ENCODE measurements around the gene TBPL2.
A peak's percentile ranks its signal among the peaks of the same experiment; 100 is the strongest.

The TBPL2 gene

DNA sequence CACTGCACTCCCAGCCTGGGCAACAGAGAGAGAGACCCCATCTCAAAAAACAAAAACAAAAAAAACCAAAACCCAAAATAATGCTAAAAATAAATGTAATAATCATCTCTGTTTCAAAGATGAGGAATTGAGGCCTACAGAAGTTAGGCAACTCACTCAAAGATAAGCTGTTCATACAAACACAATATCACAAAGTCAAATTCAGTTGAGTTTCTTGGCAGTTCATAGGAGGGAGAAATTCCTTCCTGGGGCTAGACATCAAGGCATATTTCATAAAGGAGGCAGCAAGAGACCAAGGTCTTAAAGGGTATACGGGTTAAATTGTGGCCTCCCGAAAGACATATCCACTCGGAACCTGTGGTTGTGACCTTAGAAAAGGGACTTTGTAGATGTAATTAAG is 8.7 kb upstream of the TBPL2 start:
- no peak overlapping the region for H3K27ac ChIP-seq (ENCODE audit: extremely low read depth, low read depth, low read length)
- H3K9me3 ChIP-seq (ENCODE audit: control insufficient read depth, insufficient read depth, low read depth, low read length) = no peaks in the 10 kb centered on the region
- ChIA-PET CTCF (interaction anchor here (0.9 kb wide), 1 partner anchor 479 kb away, joined by 4 read pairs; no protein-coding TSS in a partner anchor), POLR2A (no interaction called here)
- H3K36me3 ChIP-seq (ENCODE audit: control insufficient read depth in 2 of 2, insufficient read depth in 1 of 2, low read length in 2 of 2) = no peaks in the 10 kb centered on the region
- no peak for TF ChIP-seq ZNF514 (tag by site-specific recombination; IDR thresholded peaks at IDR 0.05)
- TF ChIP-seq, protein P1, sequence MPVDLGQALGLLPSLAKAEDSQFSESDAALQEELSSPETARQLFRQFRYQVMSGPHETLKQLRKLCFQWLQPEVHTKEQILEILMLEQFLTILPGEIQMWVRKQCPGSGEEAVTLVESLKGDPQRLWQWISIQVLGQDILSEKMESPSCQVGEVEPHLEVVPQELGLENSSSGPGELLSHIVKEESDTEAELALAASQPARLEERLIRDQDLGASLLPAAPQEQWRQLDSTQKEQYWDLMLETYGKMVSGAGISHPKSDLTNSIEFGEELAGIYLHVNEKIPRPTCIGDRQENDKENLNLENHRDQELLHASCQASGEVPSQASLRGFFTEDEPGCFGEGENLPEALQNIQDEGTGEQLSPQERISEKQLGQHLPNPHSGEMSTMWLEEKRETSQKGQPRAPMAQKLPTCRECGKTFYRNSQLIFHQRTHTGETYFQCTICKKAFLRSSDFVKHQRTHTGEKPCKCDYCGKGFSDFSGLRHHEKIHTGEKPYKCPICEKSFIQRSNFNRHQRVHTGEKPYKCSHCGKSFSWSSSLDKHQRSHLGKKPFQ (tag by site-specific recombination; IDR thresholded peaks at IDR 0.05) = no peak
- no peak for TF ChIP-seq ZEB2 (tag by site-specific recombination; IDR thresholded peaks at IDR 0.05)
- TF ChIP-seq ZNF610 (tag by site-specific recombination; IDR thresholded peaks at IDR 0.05; ENCODE audit: borderline replicate concordance) = no peak
- no peak for TF ChIP-seq SETDB1 (IDR thresholded peaks at IDR 0.05; ENCODE audit: insufficient read length, low read length)
- no peak for TF ChIP-seq ZNF473 (tag by site-specific recombination; IDR thresholded peaks at IDR 0.05)
- TF ChIP-seq, protein P2, sequence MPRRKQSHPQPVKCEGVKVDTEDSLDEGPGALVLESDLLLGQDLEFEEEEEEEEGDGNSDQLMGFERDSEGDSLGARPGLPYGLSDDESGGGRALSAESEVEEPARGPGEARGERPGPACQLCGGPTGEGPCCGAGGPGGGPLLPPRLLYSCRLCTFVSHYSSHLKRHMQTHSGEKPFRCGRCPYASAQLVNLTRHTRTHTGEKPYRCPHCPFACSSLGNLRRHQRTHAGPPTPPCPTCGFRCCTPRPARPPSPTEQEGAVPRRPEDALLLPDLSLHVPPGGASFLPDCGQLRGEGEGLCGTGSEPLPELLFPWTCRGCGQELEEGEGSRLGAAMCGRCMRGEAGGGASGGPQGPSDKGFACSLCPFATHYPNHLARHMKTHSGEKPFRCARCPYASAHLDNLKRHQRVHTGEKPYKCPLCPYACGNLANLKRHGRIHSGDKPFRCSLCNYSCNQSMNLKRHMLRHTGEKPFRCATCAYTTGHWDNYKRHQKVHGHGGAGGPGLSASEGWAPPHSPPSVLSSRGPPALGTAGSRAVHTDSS (tag by site-specific recombination; IDR thresholded peaks at IDR 0.05) = no peak
- no peak for TF ChIP-seq ZNF529 (tag by site-specific recombination; IDR thresholded peaks at IDR 0.05; ENCODE audit: insufficient replicate concordance)
- TF ChIP-seq ZNF404 (tag by site-specific recombination; IDR thresholded peaks at IDR 0.05) = no peak
- TF ChIP-seq ZNF701 (tag by site-specific recombination; IDR thresholded peaks at IDR 0.05) = no peak
- TF ChIP-seq KLF8 (tag by site-specific recombination; IDR thresholded peaks at IDR 0.05) = no peak
- no peak for TF ChIP-seq SP7 (tag by site-specific recombination; IDR thresholded peaks at IDR 0.05)
- TF ChIP-seq, protein P3, sequence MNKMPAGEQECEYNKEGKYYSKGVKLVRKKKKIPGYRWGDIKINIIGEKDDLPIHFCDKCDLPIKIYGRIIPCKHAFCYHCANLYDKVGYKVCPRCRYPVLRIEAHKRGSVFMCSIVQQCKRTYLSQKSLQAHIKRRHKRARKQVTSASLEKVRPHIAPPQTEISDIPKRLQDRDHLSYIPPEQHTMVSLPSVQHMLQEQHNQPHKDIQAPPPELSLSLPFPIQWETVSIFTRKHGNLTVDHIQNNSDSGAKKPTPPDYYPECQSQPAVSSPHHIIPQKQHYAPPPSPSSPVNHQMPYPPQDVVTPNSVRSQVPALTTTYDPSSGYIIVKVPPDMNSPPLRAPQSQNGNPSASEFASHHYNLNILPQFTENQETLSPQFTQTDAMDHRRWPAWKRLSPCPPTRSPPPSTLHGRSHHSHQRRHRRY (tag by site-specific recombination; IDR thresholded peaks at IDR 0.05) = no peak
- no peak for TF ChIP-seq KLF7 (tag by site-specific recombination; IDR thresholded peaks at IDR 0.05; ENCODE audit: borderline replicate concordance)
- H3K4me1 ChIP-seq (ENCODE audit: control insufficient read depth, insufficient read depth, low read length) = peaks cover 18% of the 10 kb centered on the region
- no peak overlapping the region for H3K4me3 ChIP-seq (ENCODE audit: low read depth, low read length)

DNA sequence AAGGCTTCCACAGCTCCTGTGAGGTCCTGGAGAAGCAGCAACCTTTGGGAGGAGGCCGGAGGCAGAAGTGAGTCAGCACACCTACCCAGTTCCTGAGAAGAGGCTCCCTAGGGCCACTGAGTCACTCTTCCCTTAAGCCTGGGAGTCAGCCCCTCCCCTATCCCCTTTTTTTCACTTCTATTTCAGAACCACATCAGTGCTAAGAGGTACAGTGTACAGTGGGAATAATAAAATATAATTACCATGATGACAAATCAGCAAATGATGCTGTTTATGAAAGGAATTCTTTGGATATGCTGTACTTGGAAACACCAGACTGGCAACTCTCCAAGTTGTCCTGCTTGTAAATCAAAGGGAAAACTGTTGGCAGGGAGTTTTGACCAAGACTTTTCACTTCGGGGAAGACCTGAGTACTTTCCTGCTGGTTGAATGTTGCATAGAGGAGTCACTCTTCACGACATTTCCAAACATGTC is 7.8 kb upstream of the TBPL2 start:
- H3K27ac ChIP-seq (ENCODE audit: extremely low read depth, low read depth, low read length) = peak overlapping the region; percentile 37
- ChIA-PET POLR2A (no interaction called here), CTCF (interaction anchor here (0.6 to 1.1 kb wide), 5 partner anchors 13 to 1026 kb away, joined by 3 to 7 read pairs (median 4); no protein-coding TSS in a partner anchor)
- H3K4me3 ChIP-seq (ENCODE audit: low read depth, low read length) = no peak overlapping the region
- H3K9me3 ChIP-seq (ENCODE audit: control insufficient read depth, insufficient read depth, low read depth, low read length) = no peaks in the 10 kb centered on the region
- H3K36me3 ChIP-seq (ENCODE audit: control insufficient read depth in 2 of 2, insufficient read depth in 1 of 2, low read length in 2 of 2) = no peaks in the 10 kb centered on the region
- H3K4me1 ChIP-seq (ENCODE audit: control insufficient read depth, insufficient read depth, low read length) = peaks cover 18% of the 10 kb centered on the region
- TF ChIP-seq OVOL3 (tag by site-specific recombination; IDR thresholded peaks at IDR 0.05) (no peak), ZNF701 (tag by site-specific recombination; IDR thresholded peaks at IDR 0.05) (no peak), MZF1 (tag by site-specific recombination; IDR thresholded peaks at IDR 0.05; ENCODE audit: borderline replicate concordance) (no peak), ZBTB48 (tag by site-specific recombination; IDR thresholded peaks at IDR 0.05) (peak; percentile 66; the same call in 1 of the 2 replicates), ZBTB21 (tag by site-specific recombination; IDR thresholded peaks at IDR 0.05) (peak; percentile 33; the same call in 1 of the 2 replicates), REPIN1 (tag by site-specific recombination; IDR thresholded peaks at IDR 0.05; ENCODE audit: low read depth) (no peak), ZNF23 (tag by site-specific recombination; IDR thresholded peaks at IDR 0.05; ENCODE audit: borderline replicate concordance) (no peak), ZNF677 (tag by site-specific recombination; IDR thresholded peaks at IDR 0.05) (peak; percentile 80), EGR2 (tag by site-specific recombination; IDR thresholded peaks at IDR 0.05; ENCODE audit: low read depth) (0 out of 2 replicates have a peak, but pooled peaks have one; percentile 5), YY1 (tag by site-specific recombination; IDR thresholded peaks at IDR 0.05) (no peak), GLIS1 (tag by site-specific recombination; IDR thresholded peaks at IDR 0.05) (0 out of 2 replicates have a peak, but pooled peaks have one; percentile 18), MEIS1 (CRISPR knock-in tag; IDR thresholded peaks at IDR 0.05; ENCODE audit: borderline replicate concordance) (peak; percentile 53; the same call in 1 of the 2 replicates)
- TF ChIP-seq, protein P4, sequence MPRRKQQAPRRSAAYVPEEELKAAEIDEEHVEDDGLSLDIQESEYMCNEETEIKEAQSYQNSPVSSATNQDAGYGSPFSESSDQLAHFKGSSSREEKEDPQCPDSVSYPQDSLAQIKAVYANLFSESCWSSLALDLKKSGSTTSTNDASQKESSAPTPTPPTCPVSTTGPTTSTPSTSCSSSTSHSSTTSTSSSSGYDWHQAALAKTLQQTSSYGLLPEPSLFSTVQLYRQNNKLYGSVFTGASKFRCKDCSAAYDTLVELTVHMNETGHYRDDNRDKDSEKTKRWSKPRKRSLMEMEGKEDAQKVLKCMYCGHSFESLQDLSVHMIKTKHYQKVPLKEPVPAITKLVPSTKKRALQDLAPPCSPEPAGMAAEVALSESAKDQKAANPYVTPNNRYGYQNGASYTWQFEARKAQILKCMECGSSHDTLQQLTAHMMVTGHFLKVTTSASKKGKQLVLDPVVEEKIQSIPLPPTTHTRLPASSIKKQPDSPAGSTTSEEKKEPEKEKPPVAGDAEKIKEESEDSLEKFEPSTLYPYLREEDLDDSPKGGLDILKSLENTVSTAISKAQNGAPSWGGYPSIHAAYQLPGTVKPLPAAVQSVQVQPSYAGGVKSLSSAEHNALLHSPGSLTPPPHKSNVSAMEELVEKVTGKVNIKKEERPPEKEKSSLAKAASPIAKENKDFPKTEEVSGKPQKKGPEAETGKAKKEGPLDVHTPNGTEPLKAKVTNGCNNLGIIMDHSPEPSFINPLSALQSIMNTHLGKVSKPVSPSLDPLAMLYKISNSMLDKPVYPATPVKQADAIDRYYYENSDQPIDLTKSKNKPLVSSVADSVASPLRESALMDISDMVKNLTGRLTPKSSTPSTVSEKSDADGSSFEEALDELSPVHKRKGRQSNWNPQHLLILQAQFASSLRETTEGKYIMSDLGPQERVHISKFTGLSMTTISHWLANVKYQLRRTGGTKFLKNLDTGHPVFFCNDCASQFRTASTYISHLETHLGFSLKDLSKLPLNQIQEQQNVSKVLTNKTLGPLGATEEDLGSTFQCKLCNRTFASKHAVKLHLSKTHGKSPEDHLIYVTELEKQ (tag by site-specific recombination; IDR thresholded peaks at IDR 0.05; ENCODE audit: borderline replicate concordance) = peak; percentile 46; the same call in 1 of the 2 replicates
- TF ChIP-seq, protein P5, sequence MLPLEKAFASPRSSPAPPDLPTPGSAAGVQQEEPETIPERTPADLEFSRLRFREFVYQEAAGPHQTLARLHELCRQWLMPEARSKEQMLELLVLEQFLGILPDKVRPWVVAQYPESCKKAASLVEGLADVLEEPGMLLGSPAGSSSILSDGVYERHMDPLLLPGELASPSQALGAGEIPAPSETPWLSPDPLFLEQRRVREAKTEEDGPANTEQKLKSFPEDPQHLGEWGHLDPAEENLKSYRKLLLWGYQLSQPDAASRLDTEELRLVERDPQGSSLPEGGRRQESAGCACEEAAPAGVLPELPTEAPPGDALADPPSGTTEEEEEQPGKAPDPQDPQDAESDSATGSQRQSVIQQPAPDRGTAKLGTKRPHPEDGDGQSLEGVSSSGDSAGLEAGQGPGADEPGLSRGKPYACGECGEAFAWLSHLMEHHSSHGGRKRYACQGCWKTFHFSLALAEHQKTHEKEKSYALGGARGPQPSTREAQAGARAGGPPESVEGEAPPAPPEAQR (tag by site-specific recombination; IDR thresholded peaks at IDR 0.05) = no peak
